ENCODE measurements around the gene DNAJC7.
A peak's percentile ranks its signal among the peaks of the same experiment; 100 is the strongest.
"Not testable (repeated sequence)": the region's sequence is repeated elsewhere in the genome, so short reads cannot be mapped to it uniquely, and the experiment has no call there.

The DNAJC7 gene

DNA sequence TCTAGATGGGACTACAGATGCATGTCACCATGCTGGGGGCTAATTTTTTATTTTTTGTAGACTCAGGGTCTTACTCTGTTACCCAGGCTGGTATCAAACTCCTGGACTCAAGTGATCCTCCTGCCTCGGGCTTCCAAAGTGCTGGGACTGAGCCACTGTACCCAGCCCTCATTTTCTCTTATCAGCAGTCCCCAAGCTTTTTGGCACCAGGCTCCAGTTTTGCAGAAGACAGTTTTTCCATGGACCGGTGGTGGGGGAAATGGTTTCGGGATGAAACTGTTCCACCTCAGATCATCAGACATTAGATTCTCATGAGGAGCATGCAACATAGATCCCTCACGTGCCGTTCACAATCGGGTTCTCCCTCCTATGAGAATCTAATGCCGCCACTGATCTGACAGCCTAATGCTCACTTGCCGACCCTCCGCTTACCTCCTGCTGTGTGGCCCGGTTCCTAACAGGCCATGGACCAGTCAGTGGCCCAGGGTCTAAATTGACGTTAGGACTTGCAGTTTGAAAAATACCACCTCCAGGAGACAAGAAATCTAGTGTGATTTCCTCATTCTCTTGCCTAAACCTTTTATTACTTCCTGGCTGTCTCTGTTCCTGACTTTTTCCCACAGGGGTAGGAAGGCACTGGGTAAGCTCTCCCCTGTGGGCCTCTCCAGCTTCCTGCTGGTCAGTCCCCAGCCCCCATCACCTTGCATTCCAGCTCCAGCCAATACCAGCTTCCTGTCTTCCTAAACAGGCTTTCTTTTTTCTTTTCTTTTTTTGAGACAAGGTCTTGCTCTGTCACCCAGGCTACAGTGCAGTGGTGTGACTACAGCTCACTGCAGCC, 60.0 kb downstream of the DNAJC7 start:
- no peaks in the 10 kb centered on the region for H3K27me3 Mint-ChIP-seq
- no peaks in the 10 kb centered on the region for H3K36me3 Mint-ChIP-seq
- no peaks in the 10 kb centered on the region for H3K4me1 Mint-ChIP-seq
- no peaks in the 10 kb centered on the region for H3K9me3 Mint-ChIP-seq
- no peak overlapping the region for H3K4me3 Mint-ChIP-seq
- no peak overlapping the region for H3K27ac Mint-ChIP-seq
- no peak for ATAC-seq (replicated peaks)
- DNase-seq: no peak

DNA sequence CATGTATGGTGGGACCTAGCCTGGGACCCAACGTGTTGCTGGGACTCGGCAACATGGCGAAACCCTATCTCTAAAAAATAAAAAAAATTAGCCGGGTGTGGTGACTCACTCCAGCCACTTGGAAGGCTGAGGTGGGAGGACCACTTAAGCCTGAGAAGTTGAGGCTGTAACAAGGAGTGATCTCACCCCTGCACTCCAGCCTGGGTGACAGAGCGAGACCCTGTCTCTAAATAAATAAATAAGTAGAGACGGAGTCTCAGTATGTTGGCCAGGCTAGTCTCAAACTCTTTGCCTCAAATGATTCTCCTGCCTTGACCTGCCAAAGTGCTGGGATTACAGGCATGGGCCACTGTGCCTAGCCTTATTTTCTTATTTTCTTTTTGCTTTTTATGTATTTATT, 60.7 kb downstream of the DNAJC7 start:
- Mint-ChIP-seq H3K27ac (no peak overlapping the region), H3K4me1 (no peaks in the 10 kb centered on the region), H3K9me3 (no peaks in the 10 kb centered on the region), H3K36me3 (no peaks in the 10 kb centered on the region), H3K27me3 (no peaks in the 10 kb centered on the region), H3K4me3 (no peak overlapping the region)
- ATAC-seq (replicated peaks) (no peak), DNase-seq (no peak)

DNA sequence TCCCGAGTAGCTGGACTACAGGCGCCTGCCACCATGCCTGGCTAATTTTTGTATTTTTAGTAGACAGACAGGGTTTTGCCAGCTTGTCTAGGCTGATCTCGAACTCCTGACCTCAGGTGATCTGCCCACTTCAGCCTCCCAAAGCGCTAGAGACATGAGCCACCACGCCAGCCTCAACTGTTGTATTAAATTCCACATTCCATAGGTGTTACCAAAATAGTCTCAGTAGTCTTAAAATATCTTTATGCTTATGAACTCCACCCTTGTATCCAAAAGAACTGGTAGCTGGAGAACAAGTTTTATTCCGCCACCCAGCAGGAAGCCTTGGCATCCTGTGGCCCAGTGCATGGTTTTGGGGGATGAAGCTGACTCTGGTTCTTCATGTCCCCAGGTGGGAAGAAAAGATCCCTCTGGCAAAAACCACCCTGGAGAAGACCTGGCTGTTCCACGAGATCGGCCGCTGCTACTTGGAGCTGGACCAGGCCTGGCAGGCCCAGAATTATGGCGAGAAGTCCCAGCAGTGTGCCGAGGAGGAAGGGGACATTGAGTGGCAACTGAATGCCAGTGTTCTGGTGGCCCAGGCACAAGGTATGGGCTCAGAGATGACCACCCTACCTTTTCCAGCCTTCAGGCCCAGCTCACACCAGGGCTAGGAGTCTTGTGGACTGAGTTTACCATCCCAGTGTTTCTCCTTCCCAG, 68.3 kb downstream of the DNAJC7 start:
- H3K36me3 Mint-ChIP-seq: no peaks in the 10 kb centered on the region

DNA sequence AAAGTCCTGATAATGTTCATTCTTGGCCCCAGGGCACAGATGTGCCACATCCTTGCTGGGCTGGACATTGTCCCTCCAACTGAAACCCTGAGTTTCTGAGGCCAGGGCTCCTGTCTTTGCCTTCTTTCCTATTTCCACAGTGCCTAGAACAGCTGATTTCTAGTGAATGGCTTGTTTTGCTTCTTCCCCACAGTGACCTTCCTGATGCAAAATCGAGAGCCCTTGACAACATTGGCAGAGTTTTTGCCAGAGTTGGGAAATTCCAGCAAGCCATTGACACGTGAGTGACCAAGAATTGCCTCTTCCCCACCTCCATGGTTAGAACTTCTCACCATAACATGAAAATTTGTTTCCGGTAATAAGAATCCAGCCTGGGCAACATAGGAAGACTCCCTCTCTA, 72.3 kb downstream of the DNAJC7 start:
- Mint-ChIP-seq H3K9me3 (no peaks in the 10 kb centered on the region), H3K27me3 (peaks cover 5 to 6% of the 10 kb centered on the region in 2 donors), H3K4me1 (no peaks in the 10 kb centered on the region), H3K4me3 (no peak overlapping the region), H3K27ac (no peak overlapping the region), H3K36me3 (no peaks in the 10 kb centered on the region)
- DNase-seq: no peak
- ATAC-seq (replicated peaks): no peak

More for the DNA sequence above, 68.3 kb downstream of the DNAJC7 start:
- Mint-ChIP-seq H3K4me1 (no peaks in the 10 kb centered on the region), H3K9me3 (no peaks in the 10 kb centered on the region), H3K27me3 (no peaks in the 10 kb centered on the region), H3K27ac (no peak overlapping the region), H3K4me3 (no peak overlapping the region)
- DNase-seq (no peak), ATAC-seq (replicated peaks) (no peak)

DNA sequence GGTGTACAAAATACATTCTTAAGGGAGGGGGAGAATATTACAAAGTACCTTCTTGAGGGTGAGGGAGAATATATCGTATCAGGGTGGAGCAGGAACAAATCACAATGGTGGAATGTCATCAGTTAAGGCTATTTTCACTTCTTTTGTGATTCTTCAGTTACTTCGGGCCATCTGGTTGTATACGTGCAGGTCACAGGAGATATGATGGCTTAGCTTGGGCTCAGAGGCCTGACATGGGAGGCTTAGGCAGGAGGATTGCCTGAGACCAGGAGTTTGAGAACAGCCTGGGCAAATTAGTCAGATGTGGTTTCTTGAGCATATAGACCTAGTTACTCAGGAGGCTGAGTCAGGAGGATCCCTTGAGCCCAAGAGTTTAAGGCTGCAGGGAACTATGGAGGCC, 73.7 kb downstream of the DNAJC7 start:
- H3K27me3 Mint-ChIP-seq: peaks cover 5 to 6% of the 10 kb centered on the region in 2 donors
- no peaks in the 10 kb centered on the region for H3K36me3 Mint-ChIP-seq
- H3K27ac Mint-ChIP-seq: no peak overlapping the region
- ATAC-seq (replicated peaks): no peak
- no peak for DNase-seq
- H3K4me1 Mint-ChIP-seq: no peaks in the 10 kb centered on the region
- no peak overlapping the region for H3K4me3 Mint-ChIP-seq
- H3K9me3 Mint-ChIP-seq: no peaks in the 10 kb centered on the region

DNA sequence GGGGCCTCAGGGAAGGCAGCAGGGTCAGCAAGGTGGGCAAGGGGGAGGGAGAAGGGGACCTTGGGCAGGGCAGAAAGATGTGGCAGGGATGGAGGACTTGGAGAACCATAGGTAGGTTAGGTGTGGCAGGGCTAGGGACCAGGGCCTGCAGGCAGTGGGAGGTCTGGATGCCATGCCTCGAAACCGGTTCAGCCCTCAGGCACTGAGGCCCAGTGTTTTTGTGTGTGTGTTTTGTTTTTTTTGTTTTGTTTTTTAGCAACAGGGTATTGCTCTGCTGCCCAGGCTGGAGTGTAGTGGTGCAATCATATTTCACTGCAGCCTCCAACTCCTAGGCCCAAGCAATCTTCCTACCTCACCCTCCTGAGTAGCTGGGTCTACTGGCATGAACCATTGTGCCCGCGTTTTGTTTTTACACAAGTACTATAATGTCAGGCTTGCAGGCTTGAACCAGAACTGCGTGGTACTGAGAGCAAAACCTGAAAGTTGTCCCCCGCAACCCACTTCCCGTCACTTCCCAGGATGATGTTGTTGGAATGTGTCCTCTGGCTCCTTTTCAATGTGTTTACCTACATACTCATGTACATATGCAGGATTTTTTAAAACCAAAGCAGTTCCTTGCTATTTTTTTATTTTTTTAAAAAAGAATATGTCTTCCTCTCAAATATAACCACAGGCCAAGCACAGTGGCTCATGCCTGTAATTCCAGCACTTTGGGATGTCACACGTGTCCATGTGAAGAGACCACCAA, 74.4 kb downstream of the DNAJC7 start:
- H3K36me3 Mint-ChIP-seq: no peaks in the 10 kb centered on the region
- no peak overlapping the region for H3K4me3 Mint-ChIP-seq
- H3K9me3 Mint-ChIP-seq: no peaks in the 10 kb centered on the region
- DNase-seq (no peak), ATAC-seq (replicated peaks) (no peak)
- peaks cover 5 to 6% of the 10 kb centered on the region in 2 donors for H3K27me3 Mint-ChIP-seq
- H3K4me1 Mint-ChIP-seq: no peaks in the 10 kb centered on the region
- no peak overlapping the region for H3K27ac Mint-ChIP-seq

DNA sequence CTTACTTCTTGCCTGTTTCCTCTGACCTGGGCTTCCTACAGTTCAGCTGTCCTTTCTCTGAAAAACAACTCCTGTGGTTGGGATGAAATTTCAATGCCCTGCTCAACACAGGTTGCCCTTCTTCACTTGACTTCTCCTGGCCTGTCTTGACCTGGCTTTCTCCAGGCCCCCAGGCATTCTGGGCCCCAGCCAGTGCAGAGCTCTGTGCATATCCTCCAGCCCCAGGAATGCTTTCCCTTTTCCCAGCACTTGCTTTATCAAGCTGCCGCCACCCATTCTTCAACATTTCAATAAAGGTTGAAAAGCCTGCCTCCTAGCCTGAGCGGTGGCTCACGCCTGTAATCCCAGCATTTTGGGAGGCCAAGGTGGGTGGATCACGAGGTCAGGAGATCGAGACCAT, 76.1 kb downstream of the DNAJC7 start:
- no peak for ATAC-seq (replicated peaks)
- H3K36me3 Mint-ChIP-seq: no peaks in the 10 kb centered on the region
- no peak for DNase-seq
- peaks cover 5 to 6% of the 10 kb centered on the region in 2 donors for H3K27me3 Mint-ChIP-seq
- no peak overlapping the region for H3K4me3 Mint-ChIP-seq
- no peak overlapping the region for H3K27ac Mint-ChIP-seq
- no peaks in the 10 kb centered on the region for H3K9me3 Mint-ChIP-seq
- H3K4me1 Mint-ChIP-seq: no peaks in the 10 kb centered on the region

DNA sequence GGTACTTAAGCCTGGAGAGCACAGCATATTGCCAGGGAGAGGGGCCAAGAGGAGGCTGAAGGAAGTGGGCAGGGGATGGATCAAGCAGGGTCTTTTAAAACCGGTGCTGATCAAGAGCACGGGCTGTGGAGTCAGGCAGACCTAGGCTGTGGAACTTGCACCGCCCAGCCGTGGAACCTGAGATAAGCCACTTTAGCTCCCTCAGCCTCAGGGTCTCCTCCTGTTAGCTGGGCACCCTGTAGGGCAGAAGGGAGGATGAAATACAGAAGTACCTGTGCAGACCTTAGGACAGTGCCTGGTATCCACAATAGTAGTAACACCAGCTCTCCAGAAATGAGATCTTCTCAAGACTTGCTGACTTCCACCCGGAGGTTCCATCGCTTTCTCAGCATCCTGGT, 77.5 kb downstream of the DNAJC7 start:
- Mint-ChIP-seq H3K4me1 (no peaks in the 10 kb centered on the region), H3K27ac (no peak overlapping the region), H3K36me3 (no peaks in the 10 kb centered on the region), H3K4me3 (no peak overlapping the region), H3K9me3 (no peaks in the 10 kb centered on the region), H3K27me3 (peaks cover 5 to 6% of the 10 kb centered on the region in 2 donors)
- ATAC-seq (replicated peaks) (no peak), DNase-seq (no peak)

DNA sequence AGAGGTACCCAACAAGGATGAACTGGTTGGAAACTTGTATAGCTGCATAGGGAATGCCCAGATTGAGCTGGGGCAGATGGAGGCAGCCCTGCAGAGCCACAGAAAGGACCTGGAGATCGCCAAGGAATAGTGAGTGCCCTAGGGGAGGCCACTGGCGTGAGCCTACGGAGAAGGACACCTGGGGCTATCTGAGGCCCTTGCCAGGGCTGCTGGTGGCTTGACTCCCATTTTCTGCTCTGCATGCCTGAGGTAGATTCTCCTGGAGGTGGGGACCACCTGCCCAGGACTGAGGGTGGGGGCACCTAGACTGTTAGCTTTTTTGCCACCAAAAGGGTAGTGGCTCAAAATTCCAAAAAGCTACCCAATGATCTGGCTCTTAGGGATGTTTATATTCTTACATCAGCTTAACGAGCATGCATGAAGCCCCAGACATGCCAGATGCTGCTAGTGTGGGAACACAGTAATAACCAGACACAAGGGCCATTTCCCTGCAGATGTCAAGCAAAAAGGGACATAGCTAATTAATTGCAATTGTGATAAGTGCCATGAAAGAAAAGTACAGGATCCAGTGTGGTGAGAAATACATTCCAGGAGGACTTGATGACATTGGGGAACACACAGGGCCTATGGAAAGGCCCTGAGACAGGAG, 78.1 kb downstream of the DNAJC7 start:
- no peak overlapping the region for H3K27ac Mint-ChIP-seq
- H3K4me1 Mint-ChIP-seq: no peaks in the 10 kb centered on the region
- no peak overlapping the region for H3K4me3 Mint-ChIP-seq
- H3K36me3 Mint-ChIP-seq: no peaks in the 10 kb centered on the region
- H3K27me3 Mint-ChIP-seq: peaks cover 5 to 6% of the 10 kb centered on the region in 2 donors
- ATAC-seq (replicated peaks) (no peak), DNase-seq (no peak)
- no peaks in the 10 kb centered on the region for H3K9me3 Mint-ChIP-seq

DNA sequence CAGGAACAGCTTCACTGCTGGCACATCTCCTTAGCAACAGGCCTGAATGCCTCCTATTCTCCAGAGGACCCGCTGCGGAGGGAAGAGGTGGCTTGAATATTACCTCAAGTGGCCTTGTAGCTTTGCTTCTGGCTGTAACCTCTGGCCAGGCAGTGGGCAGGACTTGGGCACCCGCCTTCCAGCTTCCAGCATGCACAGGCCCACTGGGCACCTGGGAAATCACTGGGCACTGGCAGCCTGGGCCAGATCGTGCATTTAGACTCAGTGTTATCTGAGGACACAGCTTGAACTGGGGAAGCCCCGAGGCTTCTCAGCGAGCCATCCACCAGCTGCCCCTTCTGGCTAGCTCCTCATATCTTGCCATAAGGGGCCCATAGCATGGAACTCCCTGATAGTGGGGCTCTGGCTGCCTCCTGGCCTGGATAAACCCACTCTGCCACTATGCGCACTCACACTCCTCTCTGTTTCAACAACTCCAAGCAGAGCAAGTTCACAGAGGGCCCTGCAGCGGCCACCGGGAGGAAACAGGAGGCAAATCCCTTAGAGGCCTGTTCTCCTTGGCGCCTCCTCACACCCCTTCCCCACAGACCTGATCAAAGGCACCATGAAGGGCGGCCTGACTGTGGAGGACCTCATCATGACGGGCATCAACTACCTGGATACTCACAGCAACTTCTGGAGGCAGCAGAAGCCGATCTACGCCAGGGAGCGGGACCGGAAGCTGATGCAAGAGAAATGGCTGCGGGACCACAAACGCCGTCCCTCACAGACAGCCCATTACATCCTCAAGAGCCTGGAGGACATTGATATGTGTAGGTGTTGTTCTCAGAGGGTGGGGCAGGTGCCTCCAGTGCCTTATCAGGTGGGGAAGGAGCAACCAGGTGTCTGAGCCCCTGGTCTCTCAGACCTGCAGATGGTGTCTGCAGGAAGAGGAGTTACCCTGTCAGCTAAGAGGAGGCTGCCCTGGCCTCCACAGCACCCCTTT, 79.0 kb downstream of the DNAJC7 start:
- DNase-seq: no peak
- Mint-ChIP-seq H3K4me3 (no peak overlapping the region), H3K27ac (no peak overlapping the region), H3K4me1 (peaks cover 0 to under 1% of the 10 kb centered on the region in 2 donors), H3K9me3 (no peaks in the 10 kb centered on the region), H3K27me3 (peaks cover 5 to 6% of the 10 kb centered on the region in 2 donors), H3K36me3 (no peaks in the 10 kb centered on the region)
- no peak for ATAC-seq (replicated peaks)

DNA sequence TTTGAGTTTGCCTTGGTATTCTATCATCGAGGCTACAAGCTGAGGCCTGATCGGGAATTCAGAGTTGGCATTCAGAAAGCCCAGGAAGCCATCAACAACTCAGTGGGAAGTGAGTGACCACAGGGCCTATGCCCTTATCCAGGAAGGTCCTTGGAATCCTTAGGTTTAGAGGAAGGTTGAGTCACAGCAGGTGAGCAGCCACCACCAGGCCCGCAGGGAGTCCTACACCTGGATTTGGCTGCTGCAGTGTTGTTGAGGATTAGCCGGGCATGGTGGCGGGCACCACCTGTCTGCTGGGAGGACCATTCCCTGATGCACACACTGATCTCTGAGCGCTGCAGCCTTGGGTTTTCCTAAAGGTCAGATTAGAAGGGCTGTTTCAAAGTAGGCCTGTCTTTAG, 81.6 kb downstream of the DNAJC7 start:
- no peak for DNase-seq
- Mint-ChIP-seq H3K9me3 (no peaks in the 10 kb centered on the region), H3K4me3 (no peak overlapping the region), H3K4me1 (peaks cover 7 to 14% of the 10 kb centered on the region in 2 donors), H3K27me3 (no peaks in the 10 kb centered on the region), H3K36me3 (no peaks in the 10 kb centered on the region), H3K27ac (no peak overlapping the region)
- ATAC-seq (replicated peaks): no peak

DNA sequence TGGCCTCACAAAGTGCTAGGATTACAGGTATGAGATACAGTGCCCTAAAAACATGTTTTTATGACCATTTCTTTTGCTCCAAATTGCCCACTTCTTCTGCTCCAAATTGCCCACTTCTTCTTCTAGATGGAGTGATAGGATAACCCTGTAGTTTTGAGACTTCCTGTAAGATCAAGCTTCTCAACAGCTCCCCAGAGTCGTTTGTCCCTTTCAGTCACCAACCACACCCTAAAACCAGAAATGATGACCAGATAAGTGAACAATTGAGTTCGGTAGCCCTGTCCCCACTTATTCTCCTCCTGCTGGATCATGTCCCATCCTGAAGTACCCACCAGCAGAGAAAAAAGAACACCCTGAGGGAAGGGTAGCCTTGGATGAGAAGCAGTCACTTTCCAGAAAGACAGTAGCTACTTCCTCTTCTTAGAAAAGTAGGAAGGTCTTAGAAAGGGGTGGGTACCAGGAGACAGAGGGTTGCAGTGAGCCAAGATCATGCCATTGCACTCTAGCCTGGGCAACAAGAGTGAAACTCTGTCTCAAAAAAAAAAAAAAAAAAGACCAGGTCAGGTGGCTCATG, 84.3 kb downstream of the DNAJC7 start:
- no peak for DNase-seq
- Mint-ChIP-seq H3K36me3 (no peaks in the 10 kb centered on the region), H3K27ac (peak overlapping the region; percentile 73), H3K4me3 (no peak overlapping the region), H3K4me1 (peaks cover 15 to 28% of the 10 kb centered on the region in 2 donors), H3K9me3 (no peaks in the 10 kb centered on the region), H3K27me3 (no peaks in the 10 kb centered on the region)
- no peak for ATAC-seq (replicated peaks)

DNA sequence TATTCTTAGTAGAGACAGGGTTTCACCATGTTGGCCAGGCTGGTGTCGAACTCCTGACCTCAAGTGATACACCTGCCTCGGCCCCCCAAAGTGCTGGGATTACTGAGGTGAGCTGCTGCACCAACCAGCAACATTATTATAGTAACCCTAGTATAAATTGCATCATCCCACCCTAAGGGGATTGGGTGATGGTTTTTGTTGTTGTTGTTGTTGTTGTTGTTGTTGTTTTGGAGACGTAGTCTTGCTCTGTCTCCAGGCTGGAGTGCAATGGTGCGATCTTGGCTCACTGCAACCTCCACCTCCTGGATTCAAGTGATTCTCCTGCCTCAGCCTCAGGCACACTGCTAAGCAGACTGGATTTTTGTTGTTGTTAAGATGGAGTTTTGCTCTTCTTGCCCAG, 85.5 kb downstream of the DNAJC7 start:
- H3K27me3 Mint-ChIP-seq; DNase-seq; H3K4me3 Mint-ChIP-seq; H3K36me3 Mint-ChIP-seq; H3K9me3 Mint-ChIP-seq; H3K27ac Mint-ChIP-seq; ATAC-seq (replicated peaks): not testable (repeated sequence)
- peaks cover 15 to 28% of the 10 kb centered on the region in 2 donors for H3K4me1 Mint-ChIP-seq

Measured in stimulated activated naive B cell treated with anti-CD40 and anti-IgM and Interleukin-4, amounts not matched to agents 10 μg/mL and 1 μg/mL and 100 μg/mL, for 72 hours (primary cell).